Neutrophil (primary cell): ENCODE measurements around the gene MYOF.
A peak's percentile ranks its signal among the peaks of the same experiment; 100 is the strongest.
"Not testable (repeated sequence)": the region's sequence is repeated elsewhere in the genome, so short reads cannot be mapped to it uniquely, and the experiment has no call there.

ENCODE experiments used
- H3K27ac ChIP-seq: fragments of 200-600 bp; sonication (generic); 2 replicates; pipeline ENCODE4 v1.5.1; 2016; ENCODE audit warnings: mild to moderate bottlenecking, moderate library complexity
- H3K27me3 ChIP-seq: fragments of 200-600 bp; sonication (generic); 2 replicates; pipeline ENCODE4 v1.6.0; 2016; ENCODE audit warnings: mild to moderate bottlenecking
- H3K36me3 ChIP-seq: fragments of 200-600 bp; sonication (generic); 2 replicates; pipeline ENCODE4 v1.5.1; 2017
- H3K4me1 ChIP-seq, 2 experiments: fragments of 200-600 bp in 1 of 2; sonication (generic) in 1 of 2; 1 replicate in 1 of 2; 2 replicates in 1 of 2; pipeline versions ENCODE4 v1.5.1 to v1.6.1; 2013 to 2016; ENCODE audit warnings: low read depth in 1 of 2, low read length in 1 of 2, mild to moderate bottlenecking in 1 of 2, moderate library complexity in 1 of 2; ENCODE audit not compliant: control insufficient read depth in 1 of 2, insufficient read depth in 1 of 2
- H3K4me3 ChIP-seq, 2 experiments: fragments of 200-600 bp in 1 of 2; sonication (generic) in 1 of 2; 1 replicate in 1 of 2; 2 replicates in 1 of 2; pipeline ENCODE4 v1.5.1; 2013 to 2016; ENCODE audit warnings: low read depth in 1 of 2, low read length in 1 of 2, mild to moderate bottlenecking in 1 of 2, moderate library complexity in 1 of 2
- H3K9me3 ChIP-seq: fragments of 200-600 bp; sonication (generic); 2 replicates; pipeline ENCODE4 v1.5.1; 2016
- CTCF ChIP-seq: fragments of 200-600 bp; sonication (generic); IDR thresholded peaks from 2 replicates; pipeline ENCODE4 v1.5.1; 2016; ENCODE audit warnings: antibody characterized with exemption

The MYOF gene

GRCh38 chr10:93364966-93365365 is 117.2 kb downstream of the MYOF start:
- Histone ChIP-seq H3K27me3 (no peaks in the 10 kb centered on the region), H3K4me1 (peaks cover 17 to 22% of the 10 kb centered on the region in 2 experiments), H3K9me3 (no peaks in the 10 kb centered on the region), H3K36me3 (no peaks in the 10 kb centered on the region), H3K4me3 (no peak overlapping the region), H3K27ac (no peak overlapping the region)
- no peak for TF ChIP-seq CTCF

DNA sequence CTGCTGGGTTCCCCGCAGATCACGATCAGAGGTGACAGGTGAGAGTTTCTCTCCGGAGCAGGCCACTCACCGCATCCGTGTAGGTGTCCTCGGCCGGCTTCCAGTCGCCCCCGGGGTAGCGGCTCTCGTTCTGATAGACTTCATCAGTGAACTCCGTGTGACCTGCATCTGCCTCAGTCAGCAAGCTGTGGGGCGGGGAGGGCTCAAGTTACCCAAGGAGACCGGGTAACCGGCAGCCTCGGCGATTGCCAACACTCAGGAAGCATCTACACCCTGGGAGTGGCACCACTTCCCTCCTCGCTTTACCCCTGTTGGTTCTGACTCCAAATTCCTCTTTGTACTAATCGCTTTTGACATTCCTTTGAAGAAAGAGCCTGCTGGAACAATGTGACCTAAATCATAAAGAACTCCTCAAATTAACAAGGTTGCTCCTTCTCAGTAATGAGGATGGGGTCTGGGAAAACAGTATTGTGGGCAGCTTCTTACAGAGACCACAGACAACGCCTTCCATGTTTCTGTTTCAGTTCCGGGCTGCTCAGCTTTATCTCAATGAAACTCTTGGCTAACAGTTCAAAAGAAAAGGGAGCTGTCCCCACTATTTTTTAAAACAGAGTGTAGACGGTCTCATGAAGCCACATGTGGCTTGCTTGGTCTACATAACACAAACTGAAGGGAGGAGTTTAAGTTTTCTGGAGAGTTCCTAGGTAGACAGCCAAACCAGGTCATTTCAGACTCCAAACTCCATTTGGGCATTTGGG is 118.1 kb downstream of the MYOF start:
- H3K36me3 ChIP-seq: no peaks in the 10 kb centered on the region
- no peak for TF ChIP-seq CTCF
- H3K27ac ChIP-seq: peak overlapping the region; percentile 8

DNA sequence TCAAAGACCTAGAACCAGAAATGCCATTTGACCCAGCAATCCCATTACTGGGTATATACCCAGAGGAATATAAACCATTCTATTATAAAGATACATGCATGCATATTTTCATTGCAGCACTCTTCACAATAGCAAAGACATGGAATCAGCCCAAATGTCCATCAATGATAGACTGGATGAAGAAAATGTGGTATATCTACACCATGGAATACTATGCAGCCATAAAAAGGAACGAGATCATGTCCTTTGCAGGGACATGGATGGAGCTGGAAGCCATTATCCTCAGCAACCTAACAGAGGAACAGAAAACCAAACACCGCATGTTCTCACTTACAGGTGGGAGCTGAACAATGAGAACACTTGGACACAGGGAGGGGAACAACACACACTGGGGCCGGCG is 123.7 kb downstream of the MYOF start:
- not testable (repeated sequence) for H3K27me3 ChIP-seq, H3K27ac ChIP-seq, H3K4me1 ChIP-seq, H3K36me3 ChIP-seq, H3K4me3 ChIP-seq, H3K9me3 ChIP-seq

More for the DNA sequence above, 118.1 kb downstream of the MYOF start:
- no peaks in the 10 kb centered on the region for H3K27me3 ChIP-seq
- H3K9me3 ChIP-seq: no peaks in the 10 kb centered on the region
- H3K4me3 ChIP-seq: no peak overlapping the region
- peaks cover 17 to 22% of the 10 kb centered on the region in 2 experiments for H3K4me1 ChIP-seq

DNA sequence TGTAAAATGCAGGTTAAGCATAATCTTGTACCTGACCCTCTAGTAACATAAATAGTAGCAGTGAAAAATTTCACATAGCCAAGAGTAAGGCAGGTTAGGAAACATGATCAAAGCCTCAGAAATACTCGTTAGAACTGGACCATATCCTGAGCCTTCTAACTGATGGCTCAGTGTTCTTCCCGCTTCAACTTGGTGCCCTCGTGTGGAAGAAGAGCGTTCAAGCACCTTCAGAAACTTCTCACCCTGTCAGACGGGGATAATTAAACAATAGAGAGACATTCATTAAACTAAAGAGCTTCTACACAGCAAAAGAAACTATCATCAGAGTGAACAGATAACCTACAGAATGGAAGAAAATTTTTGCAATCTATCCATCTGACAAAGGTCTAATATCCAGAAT is 124.5 kb downstream of the MYOF start:
- no peak for TF ChIP-seq CTCF
- Histone ChIP-seq H3K4me1 (no peaks in the 10 kb centered on the region), H3K4me3 (no peak overlapping the region), H3K36me3 (no peaks in the 10 kb centered on the region), H3K9me3 (no peaks in the 10 kb centered on the region), H3K27ac (no peak overlapping the region), H3K27me3 (peaks cover 5% of the 10 kb centered on the region)

DNA sequence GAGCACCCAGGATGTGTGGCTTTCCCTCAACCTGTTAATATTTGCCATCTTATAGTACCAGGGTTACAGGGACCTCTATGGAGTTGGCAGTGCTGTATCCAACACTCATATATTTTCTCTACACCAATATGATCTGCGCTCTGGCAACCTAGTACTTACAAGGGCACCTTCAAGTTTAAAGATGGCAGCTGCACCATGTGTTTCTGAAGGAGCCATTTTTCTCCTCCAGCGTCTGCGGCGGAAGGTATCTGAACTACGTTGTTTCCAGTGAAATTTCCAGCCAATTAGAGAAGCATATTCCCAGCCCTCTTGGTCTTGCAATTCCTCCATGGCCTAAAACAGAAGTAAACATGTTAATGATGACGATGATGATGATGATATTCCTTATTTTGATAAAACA is 125.6 kb downstream of the MYOF start:
- Histone ChIP-seq H3K27ac (no peak overlapping the region), H3K36me3 (no peaks in the 10 kb centered on the region), H3K4me1 (no peaks in the 10 kb centered on the region), H3K27me3 (peaks cover 5% of the 10 kb centered on the region), H3K4me3 (no peak overlapping the region), H3K9me3 (no peaks in the 10 kb centered on the region)
- TF ChIP-seq CTCF: no peak

DNA sequence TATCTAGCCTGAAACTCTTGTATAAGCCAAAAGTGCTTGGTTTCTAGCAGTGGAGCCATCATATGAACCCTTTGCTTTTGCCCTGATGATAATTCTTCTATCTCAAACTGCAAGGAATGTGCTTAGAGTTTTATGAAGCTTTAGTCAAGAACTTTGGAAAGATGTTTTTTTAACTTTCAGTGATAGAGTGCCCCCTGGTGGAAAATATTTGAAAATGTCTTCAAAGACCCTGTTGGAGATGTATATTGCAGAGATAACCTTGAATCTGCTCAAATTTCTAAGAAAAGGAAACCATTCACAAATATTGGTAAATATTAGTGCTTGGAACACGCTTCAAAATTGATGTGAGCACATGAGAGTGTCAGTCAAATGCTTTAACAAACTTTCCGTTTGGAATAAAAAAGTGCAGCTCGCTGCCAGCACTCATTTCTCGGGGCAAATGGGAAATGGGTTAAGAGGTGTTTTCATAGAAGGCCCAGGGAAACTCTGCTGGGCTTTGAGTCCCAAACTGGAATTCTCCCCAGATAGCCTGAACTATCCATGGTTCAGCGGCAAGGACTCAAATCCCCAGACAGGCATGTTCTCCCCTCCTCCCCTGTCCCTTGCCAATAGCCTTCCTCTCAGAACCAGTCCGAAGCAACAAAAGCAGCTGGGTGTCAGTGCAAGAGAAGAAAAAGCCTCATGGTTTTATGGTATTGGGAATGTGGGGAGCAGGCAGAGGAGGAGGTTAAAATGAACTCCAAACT is 129.3 kb downstream of the MYOF start:
- Histone ChIP-seq H3K36me3 (peaks cover 6% of the 10 kb centered on the region), H3K27me3 (peaks cover 5% of the 10 kb centered on the region), H3K4me3 (no peak overlapping the region), H3K4me1 (no peaks in the 10 kb centered on the region), H3K27ac (no peak overlapping the region), H3K9me3 (no peaks in the 10 kb centered on the region)
- TF ChIP-seq CTCF: no peak
